Natural killer cell treated with Interleukin-12 subunit alpha and Interleukin-12 subunit beta and Interleukin-15 and Interleukin-18, amount 100 ng/mL, for 72 hours (primary cell): ENCODE data around the gene SPON1. TPM values are rescaled to one million over a fixed set of nuclear protein-coding genes. Genes with fewer than 3 reads are reported as not detected.
"Not testable (repeated sequence)": the region's sequence is repeated elsewhere in the genome, so short reads cannot be mapped to it uniquely, and the experiment has no call there.

ENCODE experiments used
- ATAC-seq, 2 donors: fragments of 150-1000 bp; cut with Tn5 transposase in 1 of 2; sonication (Bioruptor Pico), chemical (Tn5 transposase) in 1 of 2; 2 replicates each; pipeline ENCODE4 v1.10.0; 2021
- DNase-seq: peaks from one replicate; pipeline ENCODE4 v3.0.0; 2022; ENCODE audit warnings: low spot score
- H3K27ac Mint-ChIP-seq, 2 donors: 1 replicate in 1 of 2; 2 replicates in 1 of 2; pipeline ENCODE4 v1.8.0; 2022; ENCODE audit warnings: mixed read lengths in 2 of 2, mild to moderate bottlenecking in 1 of 2, moderate library complexity in 1 of 2
- H3K27me3 Mint-ChIP-seq, 2 donors: 1 replicate in 1 of 2; 2 replicates in 1 of 2; pipeline ENCODE4 v1.8.0; 2022; ENCODE audit warnings: mixed read lengths in 2 of 2
- H3K36me3 Mint-ChIP-seq: one replicate; pipeline ENCODE4 v1.8.0; 2022; ENCODE audit warnings: mixed read lengths
- H3K4me1 Mint-ChIP-seq, 2 donors: 1 replicate in 1 of 2; 2 replicates in 1 of 2; pipeline ENCODE4 v1.8.0; 2022; ENCODE audit warnings: low read depth in 2 of 2, mixed read lengths in 2 of 2, mild to moderate bottlenecking in 1 of 2
- H3K4me3 Mint-ChIP-seq: one replicate; pipeline ENCODE4 v1.8.0; 2022; ENCODE audit warnings: mixed read lengths
- H3K9me3 Mint-ChIP-seq: 2 replicates; pipeline ENCODE4 v1.8.0; 2022; ENCODE audit warnings: mixed read lengths
- total RNA-seq, 2 donors: library from RNA; stranded (reverse); gene quantifications; one replicate each; pipeline ENCODE4 v1.2.3, GENCODE V29; 2022

SPON1 gene
- total RNA-seq, 2 donors from 2014 or later = 0.10 TPM; not detected in 1

DNA sequence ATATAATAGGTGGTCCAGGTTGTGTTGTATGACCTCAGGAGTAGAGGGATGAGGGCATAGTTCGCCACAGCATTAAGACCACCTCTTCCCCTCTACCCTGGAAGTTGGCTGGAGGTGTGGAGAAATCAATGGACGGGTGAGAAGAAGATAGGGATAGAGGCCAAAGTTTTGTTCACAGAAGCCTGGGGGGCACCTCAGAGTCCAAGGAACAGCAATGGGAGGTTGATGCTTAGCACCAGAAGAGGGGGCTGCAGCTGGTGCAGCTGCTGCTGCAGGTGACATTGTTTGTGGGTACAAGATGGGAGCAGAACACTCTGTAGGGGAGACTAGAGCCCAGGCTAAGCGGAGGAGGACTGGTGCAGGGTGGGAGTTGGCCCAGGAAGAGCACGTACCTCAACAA, 31.2 kb upstream of the SPON1 start:
- Mint-ChIP-seq H3K27me3 (no peaks in the 10 kb centered on the region), H3K4me1 (no peaks in the 10 kb centered on the region), H3K36me3 (no peaks in the 10 kb centered on the region), H3K9me3 (no peaks in the 10 kb centered on the region), H3K4me3 (no peak overlapping the region), H3K27ac (no peak overlapping the region)
- DNase-seq (no peak), ATAC-seq (peak in 1 of 2 donors; percentile 28)

DNA sequence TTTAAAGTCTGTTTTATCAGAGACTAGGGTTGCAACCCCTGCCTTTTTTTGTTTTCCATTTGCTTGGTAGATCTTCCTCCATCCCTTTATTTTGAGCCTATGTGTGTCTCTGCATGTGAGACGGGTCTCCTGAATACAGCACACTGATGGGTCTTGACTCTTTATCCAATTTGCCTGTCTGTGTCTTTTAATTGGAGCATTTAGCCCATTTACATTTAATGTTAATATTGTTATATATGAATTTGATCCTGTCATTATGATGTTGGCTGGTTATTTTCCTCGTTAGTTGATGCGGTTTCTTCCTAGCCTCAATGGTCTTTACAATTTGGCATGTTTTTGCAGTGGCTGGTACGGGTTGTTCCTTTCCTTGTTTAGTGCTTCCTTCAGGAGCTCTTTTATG, 25.4 kb upstream of the SPON1 start:
- not testable (repeated sequence) for H3K27me3 Mint-ChIP-seq, H3K9me3 Mint-ChIP-seq, DNase-seq, H3K27ac Mint-ChIP-seq, ATAC-seq, H3K4me3 Mint-ChIP-seq, H3K4me1 Mint-ChIP-seq
- H3K36me3 Mint-ChIP-seq = peaks cover 10% of the 10 kb centered on the region

DNA sequence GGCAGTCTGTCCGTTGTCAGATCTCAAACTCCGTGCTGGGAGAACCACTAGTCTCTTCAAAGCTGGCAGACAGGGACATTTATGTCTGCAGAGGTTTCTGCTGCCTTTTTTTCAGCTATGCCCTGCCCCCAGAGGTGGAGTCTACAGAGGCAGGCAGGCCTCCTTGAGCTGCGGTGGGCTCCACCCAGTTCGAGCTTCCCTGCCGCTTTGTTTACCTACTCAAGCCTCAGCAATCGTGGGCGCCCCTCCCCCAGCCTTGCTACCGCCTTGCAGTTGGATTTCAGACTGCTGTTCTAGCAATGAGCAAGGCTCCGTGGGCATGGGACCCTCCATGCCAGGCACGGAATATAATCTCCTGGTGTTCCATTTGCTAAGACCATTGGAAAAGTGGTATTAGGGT, 23.7 kb upstream of the SPON1 start:
- not testable (repeated sequence) for H3K9me3 Mint-ChIP-seq, H3K27me3 Mint-ChIP-seq, H3K4me3 Mint-ChIP-seq, DNase-seq, ATAC-seq, H3K4me1 Mint-ChIP-seq, H3K27ac Mint-ChIP-seq
- H3K36me3 Mint-ChIP-seq = peaks cover 10% of the 10 kb centered on the region

DNA sequence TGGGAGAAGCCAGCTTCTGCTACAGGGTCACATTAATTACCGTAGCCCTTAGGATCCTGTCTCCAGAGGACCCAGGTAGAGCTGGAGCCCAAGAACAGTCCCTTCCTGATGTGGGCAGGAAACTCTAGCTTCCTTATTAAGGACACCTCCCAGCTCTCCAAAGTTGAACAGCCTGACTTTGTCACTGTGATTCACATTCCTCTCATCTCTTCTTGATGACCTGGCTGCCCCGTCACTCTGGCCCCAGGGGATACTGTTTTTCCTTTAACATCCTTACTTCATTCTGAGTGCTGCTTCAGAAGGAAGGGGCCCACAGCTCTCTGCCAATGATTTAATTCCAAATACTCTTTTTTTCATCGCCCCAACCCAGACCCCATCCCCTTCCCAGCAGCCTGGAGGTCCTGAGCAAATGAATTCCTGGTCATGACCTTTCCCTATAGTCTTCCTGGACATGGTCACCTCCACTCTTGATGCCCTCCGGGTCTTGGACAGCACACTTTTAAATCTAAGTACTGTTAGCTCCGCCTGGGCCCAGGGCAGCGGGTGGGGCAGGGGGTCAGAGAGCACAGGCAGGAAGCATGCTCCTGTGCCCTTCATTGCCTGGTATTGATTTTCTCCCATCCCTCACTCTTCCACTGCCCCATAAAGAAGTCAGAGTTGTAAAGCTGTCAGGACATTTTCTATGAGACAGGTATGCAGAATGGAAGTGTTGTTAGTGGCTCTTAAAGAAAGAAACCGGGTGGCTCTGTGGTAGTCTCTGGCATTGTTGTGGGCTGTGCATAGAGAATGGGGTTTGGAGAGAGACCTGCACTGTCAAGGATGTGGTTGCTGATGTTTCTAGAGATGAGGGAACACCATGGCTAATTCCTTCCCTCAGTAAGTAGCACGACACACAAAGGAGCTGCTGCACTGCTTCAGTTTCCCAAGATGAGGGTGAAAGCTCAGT, 22.3 kb upstream of the SPON1 start:
- peaks cover 3 to 5% of the 10 kb centered on the region in 2 donors for H3K27me3 Mint-ChIP-seq
- no peak overlapping the region for H3K4me3 Mint-ChIP-seq

DNA sequence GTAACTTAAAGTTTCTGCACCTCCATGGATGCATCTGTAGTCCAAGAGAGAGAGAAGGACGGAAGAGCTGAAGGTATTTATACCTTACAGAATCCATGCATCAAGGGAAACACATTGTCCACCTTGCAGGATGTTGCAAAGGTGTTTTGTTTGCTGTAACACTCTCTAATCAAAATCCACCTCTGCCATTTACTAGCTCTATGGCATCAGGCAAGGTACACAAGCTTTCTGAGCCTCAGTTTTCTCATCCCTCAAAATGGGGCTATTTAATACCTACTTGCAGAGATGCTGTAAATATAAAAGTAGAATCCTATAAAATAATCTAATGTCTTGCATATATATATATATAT, 21.6 kb upstream of the SPON1 start:
- peaks cover 10% of the 10 kb centered on the region for H3K36me3 Mint-ChIP-seq
- ATAC-seq (no peak), DNase-seq (no peak)
- H3K27ac Mint-ChIP-seq = no peak overlapping the region
- H3K4me3 Mint-ChIP-seq = no peak overlapping the region
- peaks cover 2% of the 10 kb centered on the region for H3K9me3 Mint-ChIP-seq
- H3K4me1 Mint-ChIP-seq = peaks cover 4 to 7% of the 10 kb centered on the region in 2 donors
- peaks cover 3 to 5% of the 10 kb centered on the region in 2 donors for H3K27me3 Mint-ChIP-seq

More for the DNA sequence above, 22.3 kb upstream of the SPON1 start:
- Mint-ChIP-seq H3K4me1 (peaks cover 4 to 7% of the 10 kb centered on the region in 2 donors), H3K36me3 (peaks cover 10% of the 10 kb centered on the region), H3K27ac (no peak overlapping the region), H3K9me3 (peaks cover 2% of the 10 kb centered on the region)
- ATAC-seq (no peak), DNase-seq (no peak)

DNA sequence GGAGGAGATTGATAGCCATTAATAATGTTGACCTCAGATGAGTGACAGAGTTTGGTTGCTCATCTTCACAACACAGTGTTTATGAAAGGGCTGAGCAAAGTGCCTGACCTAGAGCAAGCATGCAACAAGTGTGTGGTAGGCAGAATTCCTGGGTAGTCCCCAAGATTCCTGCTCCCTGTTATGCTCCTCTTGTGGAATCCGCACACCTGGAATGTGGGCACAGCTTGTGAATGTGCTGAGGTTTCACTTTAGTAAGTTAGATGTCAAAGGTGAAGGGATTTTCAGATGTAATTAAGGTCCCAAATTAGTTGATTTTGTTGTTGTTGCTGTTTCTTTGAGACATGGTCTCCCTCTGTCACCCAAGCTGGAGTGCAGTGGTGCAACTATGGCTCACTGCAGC, 20.7 kb upstream of the SPON1 start:
- Mint-ChIP-seq H3K4me1 (peaks cover 4 to 7% of the 10 kb centered on the region in 2 donors), H3K27ac (no peak overlapping the region), H3K9me3 (peaks cover 2% of the 10 kb centered on the region), H3K36me3 (peaks cover 10% of the 10 kb centered on the region), H3K4me3 (no peak overlapping the region), H3K27me3 (peaks cover 3 to 5% of the 10 kb centered on the region in 2 donors)
- ATAC-seq (no peak), DNase-seq (no peak)

DNA sequence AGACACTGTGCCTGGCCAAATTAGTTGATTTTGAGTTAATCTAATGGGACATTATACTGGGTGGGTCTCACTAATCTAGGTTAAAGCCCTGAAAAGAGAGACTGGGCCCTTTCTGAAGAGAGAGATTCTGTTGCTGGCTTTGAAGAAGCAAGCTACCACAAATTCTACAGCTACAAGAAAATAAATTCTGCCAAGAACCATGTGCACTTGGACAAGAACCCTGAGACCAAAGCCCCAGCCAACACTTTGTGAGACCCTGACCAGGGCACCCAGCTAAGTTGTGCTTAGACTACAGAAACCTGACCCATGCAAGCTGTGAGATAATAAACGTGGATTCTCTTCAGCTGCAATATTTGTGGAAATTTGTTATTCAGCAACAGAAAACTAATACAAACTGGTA, 20.1 kb upstream of the SPON1 start:
- ATAC-seq (no peak), DNase-seq (no peak)
- H3K27me3 Mint-ChIP-seq = peaks cover 3 to 5% of the 10 kb centered on the region in 2 donors
- no peak overlapping the region for H3K4me3 Mint-ChIP-seq
- peaks cover 2% of the 10 kb centered on the region for H3K9me3 Mint-ChIP-seq
- peaks cover 4 to 7% of the 10 kb centered on the region in 2 donors for H3K4me1 Mint-ChIP-seq
- peaks cover 10% of the 10 kb centered on the region for H3K36me3 Mint-ChIP-seq
- no peak overlapping the region for H3K27ac Mint-ChIP-seq

DNA sequence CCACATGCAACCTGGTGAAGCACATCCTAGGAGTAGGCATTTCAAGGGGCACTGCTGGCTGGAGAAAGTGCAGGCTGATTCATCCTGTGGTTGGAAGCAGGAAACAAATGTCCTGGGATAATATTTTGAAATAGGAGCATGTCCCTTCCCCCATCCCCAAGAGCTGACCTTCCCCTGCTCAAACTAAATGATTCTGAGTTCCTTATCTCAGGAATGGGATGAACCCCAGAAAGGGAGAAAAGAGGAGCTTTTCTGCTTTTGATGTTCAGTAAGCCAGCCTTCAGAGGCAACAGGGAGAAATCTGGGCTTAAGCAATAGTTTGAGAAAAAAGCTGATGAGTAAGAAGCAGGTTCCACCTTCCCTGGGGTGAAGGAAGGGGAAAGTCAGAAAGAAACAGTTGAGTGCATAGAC, 19.5 kb upstream of the SPON1 start:
- Mint-ChIP-seq H3K4me1 (peaks cover 4 to 7% of the 10 kb centered on the region in 2 donors), H3K27me3 (peaks cover 3 to 5% of the 10 kb centered on the region in 2 donors), H3K27ac (no peak overlapping the region), H3K4me3 (no peak overlapping the region), H3K9me3 (peaks cover 1% of the 10 kb centered on the region), H3K36me3 (peaks cover 7% of the 10 kb centered on the region)
- DNase-seq (no peak), ATAC-seq (no peak)

DNA sequence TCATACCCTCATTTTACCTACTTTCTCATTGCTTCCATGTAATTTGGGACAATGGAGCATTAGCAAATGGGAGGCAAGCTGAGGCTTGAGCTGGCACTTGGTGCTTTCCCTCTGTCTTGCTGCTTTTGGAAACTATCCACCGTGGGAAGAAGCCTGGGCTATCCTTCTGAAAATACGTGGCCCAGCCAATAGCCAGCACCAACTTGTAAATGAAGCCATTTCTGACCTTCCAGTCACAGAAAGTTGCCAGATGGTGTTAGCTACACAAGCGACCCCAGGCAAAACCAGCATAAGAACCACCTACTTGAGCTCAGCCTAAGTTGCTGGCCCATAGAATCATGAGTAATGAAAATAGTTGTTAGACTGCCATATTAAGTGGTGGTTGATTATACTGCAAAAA, 18.5 kb upstream of the SPON1 start:
- ATAC-seq (no peak), DNase-seq (no peak)
- no peak overlapping the region for H3K27ac Mint-ChIP-seq
- peaks cover 4 to 7% of the 10 kb centered on the region in 2 donors for H3K4me1 Mint-ChIP-seq
- H3K4me3 Mint-ChIP-seq = no peak overlapping the region
- H3K27me3 Mint-ChIP-seq = peaks cover 5% of the 10 kb centered on the region in 2 donors
- no peaks in the 10 kb centered on the region for H3K36me3 Mint-ChIP-seq
- no peaks in the 10 kb centered on the region for H3K9me3 Mint-ChIP-seq

DNA sequence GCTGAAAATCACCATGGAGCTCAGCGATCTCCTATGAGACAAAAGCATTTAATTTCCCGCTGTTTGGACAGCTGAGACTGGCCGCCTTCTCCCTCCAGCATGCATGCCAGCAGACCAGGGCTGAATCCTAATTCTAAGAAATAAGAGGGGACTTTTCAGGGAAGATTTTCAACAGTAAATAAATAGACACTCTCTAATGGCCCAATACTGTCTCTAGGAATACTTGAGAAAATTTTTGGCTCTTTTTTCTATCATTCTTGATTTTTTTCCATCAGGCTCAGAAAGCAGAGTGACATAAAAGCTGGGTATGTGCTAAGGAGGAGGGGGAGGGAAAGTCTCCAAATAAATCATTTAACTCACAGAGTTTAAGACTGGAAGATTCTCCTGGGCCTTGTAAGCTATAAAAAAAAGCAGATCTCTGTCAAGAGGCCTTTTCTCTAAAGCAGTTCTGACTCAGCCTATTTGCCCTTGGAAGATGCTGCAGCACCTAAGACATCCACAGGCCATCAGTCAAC, 17.6 kb upstream of the SPON1 start:
- Mint-ChIP-seq H3K4me3 (no peak overlapping the region), H3K4me1 (peaks cover 4 to 7% of the 10 kb centered on the region in 2 donors)

DNA sequence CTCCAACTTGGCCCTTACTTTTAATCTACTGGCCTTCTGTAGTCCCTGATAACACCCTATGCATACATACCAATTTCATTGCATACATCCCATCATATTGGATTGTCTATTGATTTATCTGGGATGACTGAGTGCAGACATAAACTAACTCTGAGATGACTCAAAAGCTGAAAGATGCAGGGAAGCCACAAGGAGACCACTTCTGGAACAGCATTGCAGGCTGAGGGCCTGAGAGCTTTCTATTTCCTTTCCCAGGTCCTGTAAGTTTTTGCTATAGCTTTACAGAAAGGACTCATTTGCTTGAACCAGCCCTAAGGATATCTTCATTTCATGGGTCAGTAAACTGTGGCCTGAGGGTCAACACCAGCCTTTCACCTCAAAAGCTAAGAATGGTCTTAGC, 15.1 kb upstream of the SPON1 start:
- H3K27ac Mint-ChIP-seq = no peak overlapping the region
- H3K4me3 Mint-ChIP-seq = no peak overlapping the region
- DNase-seq (no peak), ATAC-seq (no peak)
- no peaks in the 10 kb centered on the region for H3K36me3 Mint-ChIP-seq
- no peaks in the 10 kb centered on the region for H3K9me3 Mint-ChIP-seq
- no peaks in the 10 kb centered on the region for H3K4me1 Mint-ChIP-seq
- H3K27me3 Mint-ChIP-seq = peaks cover 2 to 10% of the 10 kb centered on the region in 2 donors

More for the DNA sequence above, 17.6 kb upstream of the SPON1 start:
- no peak for DNase-seq
- ATAC-seq = no peak
- Mint-ChIP-seq H3K9me3 (no peaks in the 10 kb centered on the region), H3K27ac (no peak overlapping the region), H3K36me3 (no peaks in the 10 kb centered on the region), H3K27me3 (peaks cover 5 to 9% of the 10 kb centered on the region in 2 donors)

DNA sequence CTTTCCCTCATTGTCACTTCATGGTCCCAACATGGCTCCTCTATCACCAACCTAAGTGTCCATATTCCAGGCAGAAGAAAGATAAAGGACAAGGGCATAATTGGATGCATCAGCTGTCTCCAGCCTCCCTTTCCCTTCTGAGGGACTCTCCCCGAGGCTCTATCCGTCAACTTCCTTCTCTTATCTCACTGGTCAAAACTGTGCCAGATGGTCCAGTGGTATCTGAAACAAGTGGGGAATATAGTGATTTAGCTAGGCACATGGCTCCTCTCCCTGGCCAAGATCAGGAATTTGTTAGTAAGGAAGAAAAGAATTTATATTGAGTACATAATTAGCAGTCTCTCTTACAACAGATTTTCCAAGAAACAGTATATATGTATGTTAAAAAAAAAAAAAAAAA, 12.6 kb upstream of the SPON1 start:
- no peaks in the 10 kb centered on the region for H3K9me3 Mint-ChIP-seq
- H3K27ac Mint-ChIP-seq = no peak overlapping the region
- H3K4me3 Mint-ChIP-seq = no peak overlapping the region
- H3K4me1 Mint-ChIP-seq = no peaks in the 10 kb centered on the region
- H3K36me3 Mint-ChIP-seq = no peaks in the 10 kb centered on the region
- ATAC-seq (no peak), DNase-seq (no peak)
- H3K27me3 Mint-ChIP-seq = peaks cover 2 to 5% of the 10 kb centered on the region in 2 donors

DNA sequence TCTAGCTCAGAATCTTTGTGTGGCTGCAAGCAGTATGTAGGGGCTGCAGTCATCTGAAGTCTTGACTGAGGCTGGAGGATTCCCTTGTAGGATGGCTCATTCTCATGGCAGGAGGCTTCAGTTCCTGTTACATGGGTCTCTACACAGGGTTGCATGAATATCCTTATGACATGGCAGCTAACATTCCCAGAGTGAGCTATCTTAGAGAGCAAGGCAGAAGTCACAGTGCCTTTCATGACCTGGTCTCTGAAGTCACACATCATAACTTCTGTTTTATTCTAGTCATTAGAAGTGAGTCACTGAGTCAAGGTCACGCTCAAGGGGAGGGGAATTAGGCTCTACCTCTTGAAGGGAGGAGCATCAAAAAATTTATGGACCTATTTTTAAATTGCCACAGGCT, 10.3 kb upstream of the SPON1 start:
- peaks cover 2 to 5% of the 10 kb centered on the region in 2 donors for H3K27me3 Mint-ChIP-seq
- no peaks in the 10 kb centered on the region for H3K4me1 Mint-ChIP-seq
- H3K36me3 Mint-ChIP-seq = no peaks in the 10 kb centered on the region
- H3K4me3 Mint-ChIP-seq = no peak overlapping the region
- H3K27ac Mint-ChIP-seq = no peak overlapping the region
- DNase-seq (no peak), ATAC-seq (peak in 1 of 2 donors; percentile 28)
- H3K9me3 Mint-ChIP-seq = no peaks in the 10 kb centered on the region

DNA sequence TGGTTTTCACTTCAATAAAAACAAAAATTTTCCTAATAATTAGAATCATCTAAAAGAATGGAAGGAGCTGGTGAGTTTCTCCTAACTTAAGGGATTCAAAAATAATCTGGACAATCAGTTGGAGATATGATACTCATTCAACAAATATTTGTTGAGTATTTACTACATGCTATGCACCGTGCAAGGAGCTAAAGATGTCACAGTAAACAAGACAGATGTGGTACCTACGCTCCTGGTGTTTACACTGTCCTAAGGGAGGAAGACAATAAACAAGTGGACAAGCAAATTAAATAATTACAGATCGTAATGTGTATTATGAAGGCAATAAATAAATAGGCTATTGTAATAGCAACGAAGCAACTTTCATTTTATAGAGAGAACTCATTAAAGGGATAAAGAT, 9.9 kb upstream of the SPON1 start:
- Mint-ChIP-seq H3K27me3 (peaks cover 2 to 5% of the 10 kb centered on the region in 2 donors), H3K4me3 (no peak overlapping the region), H3K36me3 (no peaks in the 10 kb centered on the region), H3K27ac (no peak overlapping the region), H3K4me1 (no peaks in the 10 kb centered on the region), H3K9me3 (no peaks in the 10 kb centered on the region)
- ATAC-seq (no peak), DNase-seq (no peak)
